PC-3 (cell line): Measurements from ENCODE around the gene DPYSL4.

Experiments
- CTCF ChIP-seq: fragments of 300-600 bp; sonication (generic); conservative IDR thresholded peaks from 2 replicates; pipeline ENCODE4 v1.5.1; 2017; ENCODE audit warnings: antibody characterized with exemption, low read depth, mild to moderate bottlenecking, low read length
- EZH2 ChIP-seq: fragments of 300-600 bp; sonication (generic); IDR thresholded peaks from one replicate; pipeline ENCODE4 v1.6.1; 2017; ENCODE audit warnings: antibody characterized with exemption, mild to moderate bottlenecking, low read length; ENCODE audit not compliant: unreplicated experiment
- EZH2phosphoT487 ChIP-seq: fragments of 300-600 bp; sonication (generic); IDR thresholded peaks from 2 replicates; pipeline ENCODE4 v1.6.1; 2018; ENCODE audit warnings: mild to moderate bottlenecking, antibody characterized with exemption, low read length, borderline replicate concordance

GRCh38 chr10:132222726-132223125 is 36.0 kb downstream of the DPYSL4 start:
- TF ChIP-seq CTCF (no peak), EZH2 (no peak), EZH2phosphoT487 (no peak)
